Muscle of leg (tissue), 11 donors: ENCODE data around the gene SLC38A11. TPM values are rescaled to one million over a fixed set of nuclear protein-coding genes. Genes with fewer than 3 reads are reported as not detected.

Experiments
- DNase-seq: peaks from one replicate; pipeline ENCODE4 v3.0.0; 2013
- H3K27ac ChIP-seq: one replicate; pipeline ENCODE4 v1.5.1; 2013; ENCODE audit warnings: mild to moderate bottlenecking, low read length, control low read depth
- H3K27me3 ChIP-seq: one replicate; pipeline ENCODE4 v1.6.1; 2013; ENCODE audit warnings: low read length; ENCODE audit not compliant: control insufficient read depth, insufficient read depth
- H3K36me3 ChIP-seq: one replicate; pipeline ENCODE4 v1.6.1; 2013; ENCODE audit warnings: low read length; ENCODE audit not compliant: control insufficient read depth, insufficient read depth
- H3K4me1 ChIP-seq: one replicate; pipeline ENCODE4 v1.6.1; 2013; ENCODE audit warnings: low read length; ENCODE audit not compliant: control insufficient read depth, insufficient read depth
- H3K4me3 ChIP-seq: one replicate; pipeline ENCODE4 v1.5.1; 2013; ENCODE audit warnings: low read length, control low read depth
- H3K9me3 ChIP-seq: replicated peaks from 2 replicates; pipeline ENCODE4 v1.6.1; 2013; ENCODE audit warnings: low read depth, low read length; ENCODE audit not compliant: control insufficient read depth
- WGBS: methylation state at CpG from one replicate; pipeline ENCODE4 v1.1.5; 2013; ENCODE audit warnings: missing lambda C conversion rate; ENCODE audit not compliant: insufficient coverage; 5-methylcytosine and 5-hydroxymethylcytosine counted together
- polyA plus RNA-seq, 8 donors: library from polyadenylated mRNA; unstranded; fragments of 120-200 nt; gene quantifications; one replicate each; pipeline versions ENCODE4 v1.2.1 to v1.2.3, GENCODE V29; 2013; ENCODE audit warnings: inconsistent platforms in 1 of 8, low replicate concordance in 1 of 8; ENCODE audit not compliant: insufficient read length in 8 of 8, insufficient read depth in 1 of 8
- total RNA-seq: library from RNA; stranded (reverse); fragments of 120-200 nt; gene quantifications from one replicate; pipeline ENCODE4 v1.2.4, GENCODE V29; 2013

Gene SLC38A11
- total and polyA plus RNA-seq, 9 donors: 0.28 to 0.97 (median 0.34) TPM

- H3K27me3 ChIP-seq: no peaks in the 10 kb centered on the region
- H3K27ac ChIP-seq: no peak overlapping the region
- H3K4me1 ChIP-seq: no peaks in the 10 kb centered on the region
- H3K36me3 ChIP-seq: no peaks in the 10 kb centered on the region
- no CpG with 5 or more reads among the region's 3 CpGs for WGBS
- H3K9me3 ChIP-seq: no peaks in the 10 kb centered on the region
- H3K4me3 ChIP-seq: no peak overlapping the region
- DNase-seq: peak; percentile 72
Observed at GRCh38 chr2:164917296-164917903, 37.9 kb downstream of the SLC38A11 start.

GRCh38 chr2:164915566-164915965, 39.8 kb downstream of the SLC38A11 start:
- Histone ChIP-seq H3K36me3 (no peaks in the 10 kb centered on the region), H3K4me1 (no peaks in the 10 kb centered on the region), H3K27ac (no peak overlapping the region), H3K27me3 (no peaks in the 10 kb centered on the region), H3K9me3 (no peaks in the 10 kb centered on the region), H3K4me3 (no peak overlapping the region)
- DNase-seq: no peak
- no CpG with 5 or more reads among the region's 4 CpGs for WGBS

- Histone ChIP-seq H3K36me3 (no peaks in the 10 kb centered on the region), H3K27ac (no peak overlapping the region), H3K9me3 (no peaks in the 10 kb centered on the region), H3K4me3 (no peak overlapping the region), H3K27me3 (no peaks in the 10 kb centered on the region), H3K4me1 (no peaks in the 10 kb centered on the region)
- peak; percentile 34 for DNase-seq
Observed at GRCh38 chr2:164913640-164914350, 41.5 kb downstream of the SLC38A11 start.

- H3K36me3 ChIP-seq: no peaks in the 10 kb centered on the region
- no peak overlapping the region for H3K27ac ChIP-seq
- no peak for DNase-seq
- no CpG with 5 or more reads among the region's 4 CpGs for WGBS
- no peak overlapping the region for H3K4me3 ChIP-seq
- H3K27me3 ChIP-seq: no peaks in the 10 kb centered on the region
- H3K9me3 ChIP-seq: no peaks in the 10 kb centered on the region
- no peaks in the 10 kb centered on the region for H3K4me1 ChIP-seq
Observed at GRCh38 chr2:164913011-164913410, 42.3 kb downstream of the SLC38A11 start.

- Histone ChIP-seq H3K27me3 (no peaks in the 10 kb centered on the region), H3K9me3 (no peaks in the 10 kb centered on the region), H3K4me1 (no peaks in the 10 kb centered on the region), H3K36me3 (no peaks in the 10 kb centered on the region), H3K4me3 (no peak overlapping the region), H3K27ac (no peak overlapping the region)
- no CpG with 5 or more reads among the region's 1 CpG for WGBS
- DNase-seq: no peak
Observed at GRCh38 chr2:164911832-164912231, 43.5 kb downstream of the SLC38A11 start.

- Histone ChIP-seq H3K27me3 (no peaks in the 10 kb centered on the region), H3K27ac (peak overlapping the region; percentile 25), H3K4me3 (no peak overlapping the region), H3K9me3 (no peaks in the 10 kb centered on the region), H3K4me1 (no peaks in the 10 kb centered on the region), H3K36me3 (no peaks in the 10 kb centered on the region)
- no peak for DNase-seq
- WGBS: 10% methylated on average over 2 of the region's 6 CpGs
Observed at GRCh38 chr2:164910101-164910899, 45.0 kb downstream of the SLC38A11 start.

- WGBS: no CpG with 5 or more reads among the region's 2 CpGs
- no peak overlapping the region for H3K27ac ChIP-seq
- H3K4me3 ChIP-seq: no peak overlapping the region
- no peaks in the 10 kb centered on the region for H3K27me3 ChIP-seq
- no peaks in the 10 kb centered on the region for H3K4me1 ChIP-seq
- H3K36me3 ChIP-seq: no peaks in the 10 kb centered on the region
- H3K9me3 ChIP-seq: no peaks in the 10 kb centered on the region
- DNase-seq: no peak
Observed at GRCh38 chr2:164906947-164907346, 48.4 kb downstream of the SLC38A11 start.

GRCh38 chr2:164905307-164905706, 50.0 kb downstream of the SLC38A11 start:
- no CpG with 5 or more reads among the region's 6 CpGs for WGBS
- no peaks in the 10 kb centered on the region for H3K36me3 ChIP-seq
- H3K27me3 ChIP-seq: no peaks in the 10 kb centered on the region
- H3K9me3 ChIP-seq: no peaks in the 10 kb centered on the region
- DNase-seq: no peak
- H3K4me1 ChIP-seq: no peaks in the 10 kb centered on the region
- no peak overlapping the region for H3K27ac ChIP-seq
- no peak overlapping the region for H3K4me3 ChIP-seq

- H3K27me3 ChIP-seq: no peaks in the 10 kb centered on the region
- H3K27ac ChIP-seq: no peak overlapping the region
- H3K4me1 ChIP-seq: no peaks in the 10 kb centered on the region
- WGBS: no CpG with 5 or more reads among the region's 2 CpGs
- H3K36me3 ChIP-seq: no peaks in the 10 kb centered on the region
- DNase-seq: no peak
- H3K4me3 ChIP-seq: no peak overlapping the region
- H3K9me3 ChIP-seq: no peaks in the 10 kb centered on the region
Observed at GRCh38 chr2:164903951-164904350, 51.4 kb downstream of the SLC38A11 start.

GRCh38 chr2:164903204-164903603, 52.1 kb downstream of the SLC38A11 start:
- no peaks in the 10 kb centered on the region for H3K27me3 ChIP-seq
- no peak for DNase-seq
- no peak overlapping the region for H3K27ac ChIP-seq
- H3K4me3 ChIP-seq: no peak overlapping the region
- H3K4me1 ChIP-seq: no peaks in the 10 kb centered on the region
- H3K36me3 ChIP-seq: no peaks in the 10 kb centered on the region
- no peaks in the 10 kb centered on the region for H3K9me3 ChIP-seq
